ENCODE data around the gene SPNS3.

The SPNS3 gene

GRCh38 chr17:4465786-4466185 lies 32.0 kb downstream of the SPNS3 start:
- DNase-seq (ENCODE audit: low read depth in 2 of 2), result no peak

GRCh38 chr17:4467287-4467686 lies 33.5 kb downstream of the SPNS3 start:
- DNase-seq (ENCODE audit: low read depth in 2 of 2), result no peak

GRCh38 chr17:4469552-4469951 lies 35.8 kb downstream of the SPNS3 start:
- no peak for DNase-seq (ENCODE audit: low read depth in 2 of 2)

GRCh38 chr17:4472286-4472685 lies 38.5 kb downstream of the SPNS3 start:
- no peak for DNase-seq (ENCODE audit: low read depth in 2 of 2)

- no peak for DNase-seq (ENCODE audit: low read depth in 2 of 2)
Measured at GRCh38 chr17:4474093-4474492, 40.4 kb downstream of the SPNS3 start.

GRCh38 chr17:4475001-4475400 lies 41.3 kb downstream of the SPNS3 start:
- DNase-seq (ENCODE audit: low read depth in 2 of 2), result no peak

GRCh38 chr17:4475463-4475862 lies 41.7 kb downstream of the SPNS3 start:
- no peak for DNase-seq (ENCODE audit: low read depth in 2 of 2)

GRCh38 chr17:4476017-4476416 lies 42.3 kb downstream of the SPNS3 start:
- no peak for DNase-seq (ENCODE audit: low read depth in 2 of 2)

GRCh38 chr17:4476511-4477070 lies 42.9 kb downstream of the SPNS3 start:
- DNase-seq (ENCODE audit: low read depth in 2 of 2), result no peak

GRCh38 chr17:4477255-4477791 lies 43.6 kb downstream of the SPNS3 start:
- DNase-seq (ENCODE audit: low read depth in 2 of 2), result no peak

GRCh38 chr17:4478318-4478830 lies 44.6 kb downstream of the SPNS3 start:
- no peak for DNase-seq (ENCODE audit: low read depth in 2 of 2)

- no peak for DNase-seq (ENCODE audit: low read depth in 2 of 2)
Measured at GRCh38 chr17:4479340-4479981, 45.7 kb downstream of the SPNS3 start.

- DNase-seq (ENCODE audit: low read depth in 2 of 2), result no peak
Measured at GRCh38 chr17:4479982-4480751, 46.4 kb downstream of the SPNS3 start.

- DNase-seq (ENCODE audit: low read depth in 2 of 2), result no peak
Measured at GRCh38 chr17:4480929-4481898, 47.5 kb downstream of the SPNS3 start.

GRCh38 chr17:4482338-4483011 lies 48.7 kb downstream of the SPNS3 start:
- no peak for DNase-seq (ENCODE audit: low read depth in 2 of 2)

- DNase-seq (ENCODE audit: low read depth in 2 of 2), result no peak
Measured at GRCh38 chr17:4483012-4483840, 49.5 kb downstream of the SPNS3 start.

- peak; percentile 20 to 30 for DNase-seq (ENCODE audit: low read depth in 2 of 2)
Measured at GRCh38 chr17:4485676-4486646, 52.2 kb downstream of the SPNS3 start.

- DNase-seq (ENCODE audit: low read depth in 2 of 2), result no peak
Measured at GRCh38 chr17:4487296-4487695, 53.6 kb downstream of the SPNS3 start.

Data from activated CD8-positive, alpha-beta memory T cell treated with anti-CD3 and anti-CD28 coated beads for 4 hours (primary cell).